T-helper 1 cell treated with Interleukin-12 subunit alpha and Interleukin-12 subunit beta and Interleukin-4 antibody, amounts not matched to agents 30 ng/mL and 1 ng/mL, for 36 hours (primary cell): ENCODE data around the gene PLAC8. TPM values are rescaled to one million over a fixed set of nuclear protein-coding genes. Genes with fewer than 3 reads are reported as not detected.
"Not testable (repeated sequence)": the region's sequence is repeated elsewhere in the genome, so short reads cannot be mapped to it uniquely, and the experiment has no call there.

ENCODE experiments used
- intact Hi-C: fragments of 100-400 bp; cut with micrococcal nuclease; formaldehyde crosslinking; loops from one replicate; pipeline ENCODE4 v1.15.1; 2024
- total RNA-seq: library from RNA; stranded (reverse); gene quantifications from 2 replicates; pipeline ENCODE4 v1.2.3, GENCODE V29; 2022

PLAC8 gene
- total RNA-seq, 1 donor from 2014 or later: 200 TPM

DNA sequence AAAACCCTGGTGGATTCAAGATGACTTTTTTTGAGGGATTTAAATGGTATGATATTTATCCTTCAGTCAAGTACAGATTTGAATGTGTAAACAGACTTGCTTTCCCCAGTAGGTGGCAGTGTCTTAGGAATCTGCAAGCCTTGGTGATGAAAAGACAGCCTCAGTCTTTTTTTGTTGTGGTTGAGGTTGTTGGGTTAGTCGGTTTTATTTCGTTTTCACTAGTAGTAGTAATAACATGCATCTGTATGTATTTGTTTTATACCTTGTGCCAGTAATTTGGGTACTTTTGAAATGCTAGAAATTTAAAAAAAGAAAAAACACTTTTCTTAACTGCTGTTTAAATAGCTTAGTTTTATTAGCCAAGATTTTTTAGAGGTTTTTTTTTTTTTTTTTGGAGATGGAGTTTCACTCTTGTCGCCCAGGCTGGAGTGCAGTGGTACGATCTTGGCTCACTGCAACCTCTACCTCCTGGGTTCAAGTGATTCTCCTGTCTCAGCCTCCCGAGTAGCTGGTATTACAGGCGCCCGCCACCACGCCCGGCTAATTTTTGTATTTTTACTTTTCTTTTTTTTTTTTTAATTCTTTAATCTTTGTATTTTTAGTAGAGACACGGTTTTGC, 40.3 kb downstream of the PLAC8 start:
- intact Hi-C loops: loop anchor here (1.0 kb wide), 16 partner anchors 10 to 382 kb away; partner anchors contain the start of genes COPS4, MRPS18C and THAP9

DNA sequence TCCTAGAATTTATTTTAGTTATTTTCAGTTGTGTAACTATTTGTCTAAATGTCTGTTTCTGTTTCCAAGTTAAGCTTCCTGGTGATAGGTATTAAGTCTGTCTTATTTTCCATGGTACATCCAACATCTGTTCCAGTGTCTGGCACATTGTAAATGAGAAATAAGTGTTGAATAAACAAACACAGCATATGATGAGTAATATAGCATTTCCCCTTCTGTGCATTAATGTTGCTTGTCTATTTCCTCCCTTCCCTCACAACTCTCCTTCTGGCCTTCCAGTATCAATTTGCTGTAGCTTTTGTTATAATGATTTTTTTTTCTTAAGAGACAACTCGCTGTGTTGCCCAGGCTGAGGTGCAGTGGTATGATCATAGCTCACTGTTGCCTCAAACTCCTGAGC, 43.4 kb downstream of the PLAC8 start:
- intact Hi-C loops: no loop called here

- intact Hi-C loops: no loop called here
Observed at GRCh38 chr4:83067058-83067639, 47.4 kb downstream of the PLAC8 start.

GRCh38 chr4:83065266-83065665, 49.3 kb downstream of the PLAC8 start:
- intact Hi-C loops: no loop called here

DNA sequence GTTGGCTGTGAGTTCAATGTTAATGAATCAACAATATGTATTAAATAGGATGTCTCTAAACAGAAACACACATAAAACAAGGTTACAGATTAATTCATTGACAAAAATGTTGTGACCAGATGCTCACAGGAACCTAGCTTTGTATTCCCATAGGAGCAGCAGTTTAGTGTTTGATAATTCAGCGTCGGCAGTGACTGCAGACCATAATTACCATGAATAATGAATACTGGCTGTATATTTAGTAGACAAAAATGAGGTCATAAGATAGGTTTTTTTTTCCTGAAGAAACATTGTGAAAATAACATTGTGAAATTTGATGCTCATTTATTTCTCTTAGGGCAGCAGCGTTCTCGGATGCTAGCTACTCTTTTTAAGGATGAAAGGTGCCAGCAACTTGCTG, 51.8 kb downstream of the PLAC8 start:
- intact Hi-C loops: no loop called here

- intact Hi-C loops: loop anchor here (1.0 kb wide), 3 partner anchors 19 to 227 kb away; no protein-coding TSS in a partner anchor
Observed at GRCh38 chr4:83054928-83055327, 59.6 kb downstream of the PLAC8 start.

GRCh38 chr4:83048781-83049180, 65.7 kb downstream of the PLAC8 start:
- intact Hi-C loops: not testable (repeated sequence)

DNA sequence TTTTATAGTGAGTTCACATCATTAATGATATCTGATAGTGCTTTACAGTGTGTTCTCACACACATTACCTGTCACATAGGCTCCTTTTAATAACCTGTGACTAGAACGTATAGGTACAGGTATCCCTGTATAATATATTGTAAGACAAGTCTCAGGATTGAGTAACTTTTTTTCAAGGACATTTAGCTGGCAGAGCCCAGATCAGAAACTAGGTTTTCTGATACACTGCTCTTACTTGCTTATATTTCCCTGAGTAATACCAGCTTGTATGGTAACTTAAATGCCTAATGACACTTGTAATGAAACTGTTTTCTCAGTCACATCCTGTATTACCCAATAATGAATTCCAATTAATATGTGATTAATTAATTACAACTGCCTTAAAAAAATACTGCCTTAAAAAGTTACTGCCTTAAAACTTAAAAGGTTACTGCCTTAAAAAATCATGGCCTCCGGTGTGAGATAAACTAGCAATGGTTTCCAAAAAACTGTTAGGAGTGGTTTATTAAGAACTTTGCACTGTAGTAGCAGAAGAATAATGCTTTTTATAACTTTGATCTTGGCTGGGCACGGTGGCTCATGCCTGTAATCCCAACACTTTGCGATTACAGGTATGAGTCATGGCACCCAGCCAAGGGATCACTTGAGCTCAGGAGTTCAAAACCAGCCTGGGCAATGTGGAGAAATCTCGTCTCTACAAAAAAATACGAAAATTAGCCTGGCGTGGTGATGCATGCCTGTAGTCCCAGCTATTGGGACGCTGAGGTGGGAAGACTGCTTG, 67.6 kb downstream of the PLAC8 start:
- intact Hi-C loops: no loop called here

- intact Hi-C loops: no loop called here
Observed at GRCh38 chr4:83043801-83044407, 70.6 kb downstream of the PLAC8 start.

DNA sequence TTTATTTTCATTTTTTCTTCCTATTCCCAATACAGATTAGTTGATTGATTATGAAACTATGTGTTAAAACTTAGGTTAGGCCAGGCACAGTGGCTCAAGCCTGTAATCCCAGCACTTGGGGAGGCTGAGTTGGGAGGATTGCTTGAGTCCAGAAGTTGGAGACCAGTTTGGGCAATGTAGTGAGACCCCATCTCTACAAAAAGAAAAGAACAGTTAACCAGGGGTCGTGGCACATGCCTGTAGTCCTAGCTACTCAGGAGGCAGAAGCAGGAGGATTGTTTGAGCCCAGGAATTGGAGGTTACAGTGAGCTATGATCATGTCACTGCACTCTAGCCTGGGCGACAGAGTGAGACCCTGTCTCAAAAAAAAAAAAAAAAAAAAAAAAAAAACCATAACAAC, 71.4 kb downstream of the PLAC8 start:
- intact Hi-C loops: not testable (repeated sequence)

DNA sequence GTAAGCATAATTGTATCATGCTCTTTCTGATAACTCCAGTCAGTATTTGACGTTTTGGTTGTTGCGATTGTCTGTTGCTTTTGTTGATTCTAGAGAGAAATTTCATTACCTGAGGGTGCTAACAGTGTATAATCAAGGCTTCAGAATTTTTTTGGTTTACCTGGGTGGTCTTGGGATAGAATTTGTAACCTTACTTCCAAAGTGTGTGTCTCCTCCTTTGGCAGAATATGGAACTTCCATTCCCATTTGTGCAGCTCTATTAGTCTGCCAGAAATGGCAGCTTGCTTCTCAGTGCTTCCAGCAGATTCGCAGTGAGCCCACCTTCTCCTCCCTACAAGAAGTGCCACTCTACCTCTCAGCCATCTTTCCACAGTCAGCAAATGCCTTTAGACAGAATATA, 74.3 kb downstream of the PLAC8 start:
- intact Hi-C loops: no loop called here

Other genes with a start within 250 kb of the PLAC8 start
- gene SEC31A, start 223.6 kb downstream of the PLAC8 start, total RNA-seq: 174 TPM in 2 replicates
- 1.3 and 1.8 TPM in 2 replicates for gene THAP9, start 214.0 kb downstream of the PLAC8 start, total RNA-seq
- 30.1 and 30.4 TPM in 2 replicates for gene LIN54, start 103.9 kb downstream of the PLAC8 start, total RNA-seq
- gene COPS4, start 79.5 kb downstream of the PLAC8 start, total RNA-seq: 30.3 and 33.1 TPM in 2 replicates
- gene COQ2, start 170.1 kb upstream of the PLAC8 start, total RNA-seq: 9.6 and 10.9 TPM in 2 replicates
- 18.9 and 19.2 TPM in 2 replicates for gene HPSE, start 220.1 kb upstream of the PLAC8 start, total RNA-seq